Measurements from ENCODE around the gene TMEM178B. TPM values are rescaled to one million over a fixed set of nuclear protein-coding genes. Genes with fewer than 3 reads are reported as not detected.

TMEM178B gene
- total RNA-seq, 1 experiment from 2014 or later = 0.39 TPM

DNA sequence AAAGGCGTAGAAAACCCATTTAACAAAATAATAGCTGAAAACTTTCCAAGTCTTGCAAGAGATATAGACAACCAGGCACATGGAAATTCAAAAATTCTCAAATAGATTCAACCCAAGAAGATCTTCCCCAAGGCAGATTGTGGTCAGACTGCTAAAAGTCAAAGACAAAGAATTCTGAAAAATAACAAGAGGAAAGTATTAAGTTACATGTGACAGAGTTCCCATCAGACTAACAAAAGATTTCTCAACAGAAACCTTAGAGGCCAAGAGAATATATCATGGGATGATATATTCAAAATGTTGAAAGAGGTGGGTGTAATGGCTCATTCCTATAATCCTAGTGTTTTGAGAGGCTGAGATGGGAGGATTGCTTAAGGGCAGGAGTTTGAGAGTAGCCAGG, 59.8 kb downstream of the TMEM178B start:
- BruUV-seq (replicated peaks) = no TSS peak
- H3K9me3 ChIP-seq (ENCODE audit: control insufficient read depth, insufficient read depth, low read depth, low read length) = no peaks in the 10 kb centered on the region
- ChIA-PET CTCF (no interaction called here), POLR2A (no interaction called here)
- no peak for TF ChIP-seq TCF7L2 (IDR thresholded peaks at IDR 0.05; ENCODE audit: low read depth, low read length)
- no peak for TF ChIP-seq CTCF (IDR thresholded peaks at IDR 0.05)
- TF ChIP-seq, protein P1, sequence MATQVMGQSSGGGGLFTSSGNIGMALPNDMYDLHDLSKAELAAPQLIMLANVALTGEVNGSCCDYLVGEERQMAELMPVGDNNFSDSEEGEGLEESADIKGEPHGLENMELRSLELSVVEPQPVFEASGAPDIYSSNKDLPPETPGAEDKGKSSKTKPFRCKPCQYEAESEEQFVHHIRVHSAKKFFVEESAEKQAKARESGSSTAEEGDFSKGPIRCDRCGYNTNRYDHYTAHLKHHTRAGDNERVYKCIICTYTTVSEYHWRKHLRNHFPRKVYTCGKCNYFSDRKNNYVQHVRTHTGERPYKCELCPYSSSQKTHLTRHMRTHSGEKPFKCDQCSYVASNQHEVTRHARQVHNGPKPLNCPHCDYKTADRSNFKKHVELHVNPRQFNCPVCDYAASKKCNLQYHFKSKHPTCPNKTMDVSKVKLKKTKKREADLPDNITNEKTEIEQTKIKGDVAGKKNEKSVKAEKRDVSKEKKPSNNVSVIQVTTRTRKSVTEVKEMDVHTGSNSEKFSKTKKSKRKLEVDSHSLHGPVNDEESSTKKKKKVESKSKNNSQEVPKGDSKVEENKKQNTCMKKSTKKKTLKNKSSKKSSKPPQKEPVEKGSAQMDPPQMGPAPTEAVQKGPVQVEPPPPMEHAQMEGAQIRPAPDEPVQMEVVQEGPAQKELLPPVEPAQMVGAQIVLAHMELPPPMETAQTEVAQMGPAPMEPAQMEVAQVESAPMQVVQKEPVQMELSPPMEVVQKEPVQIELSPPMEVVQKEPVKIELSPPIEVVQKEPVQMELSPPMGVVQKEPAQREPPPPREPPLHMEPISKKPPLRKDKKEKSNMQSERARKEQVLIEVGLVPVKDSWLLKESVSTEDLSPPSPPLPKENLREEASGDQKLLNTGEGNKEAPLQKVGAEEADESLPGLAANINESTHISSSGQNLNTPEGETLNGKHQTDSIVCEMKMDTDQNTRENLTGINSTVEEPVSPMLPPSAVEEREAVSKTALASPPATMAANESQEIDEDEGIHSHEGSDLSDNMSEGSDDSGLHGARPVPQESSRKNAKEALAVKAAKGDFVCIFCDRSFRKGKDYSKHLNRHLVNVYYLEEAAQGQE (IDR thresholded peaks at IDR 0.05; ENCODE audit: insufficient read depth in 1 of 2, low read depth in 2 of 2, low read length in 1 of 2) = no peak
- no peak for TF ChIP-seq SIN3A (IDR thresholded peaks at IDR 0.05; ENCODE audit: borderline replicate concordance, insufficient read depth, low read depth, low read length)
- in situ Hi-C loops (cut with HindIII; ENCODE audit: low pct_unique_long_range_greater_than_20kb, low sequenced_read_pairs) (no loop called here), intact Hi-C loops (cut with micrococcal nuclease; ENCODE audit: unreplicated experiment) (no loop called here)
- H3K4me3 ChIP-seq (ENCODE audit: low read depth in 2 of 2, low read length in 2 of 2) = no peak overlapping the region
- H3K27me3 ChIP-seq (ENCODE audit: control insufficient read depth, insufficient read depth, low read length) = no peaks in the 10 kb centered on the region
- no peak overlapping the region for H3K27ac ChIP-seq (ENCODE audit: low read length)
- no peaks in the 10 kb centered on the region for H3K4me1 ChIP-seq (ENCODE audit: control insufficient read depth, insufficient read depth, low read length)
- ATAC-seq = no peak
- DNase-seq (ENCODE audit: low read depth, low spot score) = no peak
- H3K36me3 ChIP-seq (ENCODE audit: control insufficient read depth, insufficient read depth, low read length) = no peaks in the 10 kb centered on the region

DNA sequence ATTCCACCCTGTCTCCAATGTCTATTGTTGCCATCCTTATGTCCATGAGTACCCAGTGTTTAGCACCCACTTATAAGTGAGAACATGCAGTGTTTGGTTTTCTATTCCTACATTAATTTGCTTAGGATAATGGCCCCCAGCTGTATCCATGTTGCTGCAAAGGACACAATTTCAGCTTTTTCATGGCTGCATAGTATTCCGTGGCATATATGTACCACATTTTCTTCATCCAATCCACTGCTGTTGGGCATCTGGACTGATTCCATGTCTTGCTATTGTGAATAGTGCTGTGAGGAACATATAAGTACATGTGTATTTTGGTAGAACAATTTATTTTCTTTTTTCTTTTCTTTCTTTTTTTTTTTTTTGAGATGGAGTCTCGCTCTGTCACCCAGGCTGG, 68.2 kb downstream of the TMEM178B start:
- intact Hi-C loops (cut with micrococcal nuclease; ENCODE audit: unreplicated experiment) = no loop called here
- TF ChIP-seq, protein P1 (IDR thresholded peaks at IDR 0.05; ENCODE audit: insufficient read depth in 1 of 2, low read depth in 2 of 2, low read length in 1 of 2) = no peak
- TF ChIP-seq TCF7L2 (IDR thresholded peaks at IDR 0.05; ENCODE audit: low read depth, low read length) (no peak), SIN3A (IDR thresholded peaks at IDR 0.05; ENCODE audit: borderline replicate concordance, insufficient read depth, low read depth, low read length) (no peak), POLR2AphosphoS5 (IDR thresholded peaks at IDR 0.05; ENCODE audit: low read depth, low read length) (no peak), CTCF (IDR thresholded peaks at IDR 0.05) (no peak)
- DNase-seq (ENCODE audit: low read depth, low spot score) (no peak), ATAC-seq (no peak)
- Histone ChIP-seq H3K4me1 (ENCODE audit: control insufficient read depth, insufficient read depth, low read length) (no peaks in the 10 kb centered on the region), H3K9me3 (ENCODE audit: control insufficient read depth, insufficient read depth, low read depth, low read length) (no peaks in the 10 kb centered on the region), H3K27ac (ENCODE audit: low read length) (no peak overlapping the region), H3K27me3 (ENCODE audit: control insufficient read depth, insufficient read depth, low read length) (no peaks in the 10 kb centered on the region), H3K36me3 (ENCODE audit: control insufficient read depth, insufficient read depth, low read length) (no peaks in the 10 kb centered on the region), H3K4me3 (ENCODE audit: low read depth in 2 of 2, low read length in 2 of 2) (no peak overlapping the region)
- BruUV-seq (replicated peaks) = no TSS peak
- in situ Hi-C loops (cut with HindIII; ENCODE audit: low pct_unique_long_range_greater_than_20kb, low sequenced_read_pairs) = no loop called here
- ChIA-PET POLR2A (interaction anchor here (0.6 kb wide), 1 partner anchor 45 kb away, joined by 4 read pairs; no protein-coding TSS in a partner anchor), CTCF (no interaction called here)

Data from Panc1 (cell line).